PC-9 (cell line): ENCODE measurements around the gene PCNP. TPM values are rescaled to one million over a fixed set of nuclear protein-coding genes. Genes with fewer than 3 reads are reported as not detected.

Source experiments
- BruUV-seq: library from RNA; stranded (reverse); fragments of 400-500 nt; replicated peaks from 2 replicates; lab custom pipeline; 2021; lab: Mats Ljungman, UMichigan
- CTCF ChIA-PET: fragments of 300-600 bp; sonication (Branson Sonifier 250); formaldehyde crosslinking; loops from one replicate; lab custom pipeline; 2022; ENCODE audit warnings: antibody characterized with exemption; lab: Charles Lee
- POLR2A ChIA-PET: fragments of 300-600 bp; sonication (Branson Sonifier 250); formaldehyde crosslinking; loops from one replicate; lab custom pipeline; 2022; ENCODE audit warnings: antibody characterized with exemption; ENCODE audit not compliant: unreplicated experiment; lab: Charles Lee
- DNase-seq, 2 experiments: peaks; one replicate each; pipeline versions ENCODE4 v3.0.0 to v3.0.0-alpha.2; 2015 to 2022; ENCODE audit warnings: mixed read lengths in 1 of 2
- H2AFZ ChIP-seq: fragments of 200-600 bp; sonication (generic); 2 replicates; pipeline ENCODE4 v1.8.1; 2017; ENCODE audit warnings: antibody characterized with exemption
- H3F3A ChIP-seq: fragments of 200-600 bp; sonication (generic); 2 replicates; pipeline ENCODE4 v1.8.1; 2017; ENCODE audit warnings: antibody characterized with exemption, mild to moderate bottlenecking, low read depth; ENCODE audit not compliant: insufficient read depth
- H3K27ac ChIP-seq: fragments of 200-600 bp; sonication (generic); 2 replicates; pipeline ENCODE4 v1.6.1; 2016; ENCODE audit warnings: mixed run types
- H3K27me3 ChIP-seq: fragments of 200-600 bp; sonication (generic); 2 replicates; pipeline ENCODE4 v1.6.1; 2016; ENCODE audit warnings: low read depth, mixed run types; ENCODE audit not compliant: insufficient read depth
- H3K36me3 ChIP-seq: fragments of 200-600 bp; sonication (generic); 2 replicates; pipeline ENCODE4 v1.6.1; 2016; ENCODE audit warnings: low read depth, mixed run types
- H3K4me1 ChIP-seq: fragments of 200-600 bp; sonication (generic); replicated peaks from 2 replicates; pipeline ENCODE4 v1.6.1; 2016; ENCODE audit warnings: mixed run types; ENCODE audit not compliant: insufficient read depth
- H3K4me2 ChIP-seq: fragments of 200-600 bp; sonication (generic); 2 replicates; pipeline ENCODE4 v1.6.1; 2017; ENCODE audit warnings: mixed run types
- H3K4me3 ChIP-seq: fragments of 200-600 bp; sonication (generic); 2 replicates; pipeline ENCODE4 v1.6.1; 2016; ENCODE audit warnings: mixed run types
- H3K79me2 ChIP-seq: fragments of 200-600 bp; sonication (generic); 2 replicates; pipeline ENCODE4 v1.6.1; 2017; ENCODE audit warnings: low read depth, mixed run types
- H3K9me2 ChIP-seq: fragments of 200-600 bp; sonication (generic); 2 replicates; pipeline ENCODE4 v1.8.1; 2017; ENCODE audit warnings: mild to moderate bottlenecking; ENCODE audit not compliant: insufficient read depth
- H3K9me3 ChIP-seq: fragments of 200-600 bp; sonication (generic); 2 replicates; pipeline ENCODE4 v1.8.1; 2016; ENCODE audit warnings: low read depth; ENCODE audit not compliant: insufficient read depth
- H4K20me1 ChIP-seq: fragments of 200-600 bp; sonication (generic); 2 replicates; pipeline ENCODE4 v1.8.1; 2017; ENCODE audit not compliant: insufficient read depth
- EZH2 ChIP-seq: fragments of 200-600 bp; sonication (generic); IDR thresholded peaks from 2 replicates; pipeline ENCODE4 v1.8.0; 2017; ENCODE audit warnings: antibody characterized with exemption, low read depth
- intact Hi-C: fragments of 100-400 bp; cut with micrococcal nuclease; formaldehyde crosslinking; loops from one replicate; pipeline ENCODE4 v1.10.0; 2022; ENCODE audit not compliant: unreplicated experiment
- total RNA-seq: library from RNA; stranded (reverse); gene quantifications from 2 replicates; pipeline ENCODE4 v1.2.3, GENCODE V29; 2021
- TF ChIP-seq, protein P1 (sequence below): fragments of 200-600 bp; sonication (generic); conservative IDR thresholded peaks from 2 replicates; pipeline ENCODE4 v1.6.1; 2017; ENCODE audit warnings: mixed run types, antibody characterized with exemption, mild to moderate bottlenecking, moderate library complexity

Gene PCNP
- total RNA-seq, 1 experiment from 2014 or later, result 223 TPM

DNA sequence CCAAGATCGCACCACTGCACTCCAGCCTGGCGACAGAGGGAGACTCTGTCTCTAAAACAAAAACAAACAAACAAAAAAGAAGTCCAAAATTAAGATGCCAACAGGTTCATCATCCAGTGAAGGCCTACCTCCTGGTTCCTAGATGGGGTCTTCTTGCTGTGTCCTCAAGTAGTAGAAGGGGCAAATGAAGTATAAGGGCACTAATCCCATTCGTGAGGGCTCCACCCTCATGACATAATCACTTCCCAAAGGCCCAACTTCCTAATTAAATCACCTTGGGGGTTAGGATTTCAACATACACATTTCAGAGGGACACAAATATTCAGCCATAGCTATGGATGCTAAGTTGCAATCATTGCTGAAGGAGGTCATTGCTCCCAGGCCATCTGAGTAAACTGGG is 45.8 kb downstream of the PCNP start:
- H2AFZ ChIP-seq, result no peak overlapping the region
- TF ChIP-seq, protein P1, sequence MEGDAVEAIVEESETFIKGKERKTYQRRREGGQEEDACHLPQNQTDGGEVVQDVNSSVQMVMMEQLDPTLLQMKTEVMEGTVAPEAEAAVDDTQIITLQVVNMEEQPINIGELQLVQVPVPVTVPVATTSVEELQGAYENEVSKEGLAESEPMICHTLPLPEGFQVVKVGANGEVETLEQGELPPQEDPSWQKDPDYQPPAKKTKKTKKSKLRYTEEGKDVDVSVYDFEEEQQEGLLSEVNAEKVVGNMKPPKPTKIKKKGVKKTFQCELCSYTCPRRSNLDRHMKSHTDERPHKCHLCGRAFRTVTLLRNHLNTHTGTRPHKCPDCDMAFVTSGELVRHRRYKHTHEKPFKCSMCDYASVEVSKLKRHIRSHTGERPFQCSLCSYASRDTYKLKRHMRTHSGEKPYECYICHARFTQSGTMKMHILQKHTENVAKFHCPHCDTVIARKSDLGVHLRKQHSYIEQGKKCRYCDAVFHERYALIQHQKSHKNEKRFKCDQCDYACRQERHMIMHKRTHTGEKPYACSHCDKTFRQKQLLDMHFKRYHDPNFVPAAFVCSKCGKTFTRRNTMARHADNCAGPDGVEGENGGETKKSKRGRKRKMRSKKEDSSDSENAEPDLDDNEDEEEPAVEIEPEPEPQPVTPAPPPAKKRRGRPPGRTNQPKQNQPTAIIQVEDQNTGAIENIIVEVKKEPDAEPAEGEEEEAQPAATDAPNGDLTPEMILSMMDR, result no peak
- TF ChIP-seq EZH2, result no peak
- no peaks in the 10 kb centered on the region for H3F3A ChIP-seq

DNA sequence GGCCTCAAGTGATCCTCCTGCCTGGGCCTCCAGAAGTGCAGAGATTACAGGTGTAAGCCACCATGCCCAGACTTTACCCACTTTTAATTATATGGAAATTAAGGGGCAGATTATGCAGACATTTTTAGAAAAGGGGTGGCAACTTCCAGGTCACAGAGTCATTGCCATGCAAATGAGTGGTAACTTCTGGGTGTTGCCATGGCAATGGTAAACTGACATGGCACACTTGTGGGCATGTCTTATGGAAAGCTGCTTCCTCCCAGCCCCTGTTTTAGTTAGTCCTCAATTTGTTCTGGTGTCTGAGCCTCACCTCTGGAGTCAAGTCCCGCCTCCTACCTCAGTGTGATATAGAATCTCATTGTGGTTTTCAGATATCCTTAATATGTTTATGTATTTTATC is 49.7 kb downstream of the PCNP start:
- H3K4me1 ChIP-seq, result no peaks in the 10 kb centered on the region
- POLR2A ChIA-PET, result no interaction called here

More for the DNA sequence above, 45.8 kb downstream of the PCNP start:
- Histone ChIP-seq H3K9me3 (no peaks in the 10 kb centered on the region), H3K9me2 (no peaks in the 10 kb centered on the region), H3K4me1 (no peaks in the 10 kb centered on the region), H3K79me2 (no peaks in the 10 kb centered on the region), H3K27ac (no peak overlapping the region), H3K27me3 (no peaks in the 10 kb centered on the region), H4K20me1 (no peaks in the 10 kb centered on the region), H3K36me3 (no peaks in the 10 kb centered on the region), H3K4me2 (no peak overlapping the region), H3K4me3 (no peak overlapping the region)
- BruUV-seq, result no TSS peak
- no peak for DNase-seq
- CTCF ChIA-PET, result no interaction called here
- intact Hi-C loops, result no loop called here
- POLR2A ChIA-PET, result no interaction called here

DNA sequence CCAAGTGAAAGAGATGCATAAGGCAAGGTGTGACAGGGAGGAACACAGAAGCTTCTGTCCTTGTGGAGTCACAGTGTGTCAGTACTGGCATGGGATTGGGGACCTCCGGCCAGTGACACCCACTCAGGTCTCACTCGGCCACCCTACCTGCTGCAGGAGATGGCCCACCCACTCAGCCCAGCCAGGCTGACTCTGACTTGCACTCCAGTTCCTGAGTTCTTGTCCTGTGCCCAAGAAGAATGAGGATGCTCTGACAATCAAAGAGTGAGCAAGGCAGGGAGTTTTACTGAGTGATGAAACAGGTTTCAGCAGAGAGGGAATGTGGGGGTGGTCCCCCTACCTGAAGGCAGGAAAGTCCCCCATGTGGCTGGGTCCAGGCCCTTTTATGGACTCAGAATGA is 50.9 kb downstream of the PCNP start:
- H3K4me1 ChIP-seq, result no peaks in the 10 kb centered on the region
- H2AFZ ChIP-seq, result no peak overlapping the region
- no peak for TF ChIP-seq EZH2
- TF ChIP-seq, protein P1, result no peak
- no peaks in the 10 kb centered on the region for H3F3A ChIP-seq
- no peaks in the 10 kb centered on the region for H3K9me3 ChIP-seq
- H3K4me3 ChIP-seq, result no peak overlapping the region
- no TSS peak for BruUV-seq
- no peak overlapping the region for H3K4me2 ChIP-seq
- H3K27ac ChIP-seq, result no peak overlapping the region
- H3K79me2 ChIP-seq, result no peaks in the 10 kb centered on the region
- no peaks in the 10 kb centered on the region for H3K9me2 ChIP-seq
- CTCF ChIA-PET, result interaction anchor here (0.7 kb wide), 1 partner anchor 1042 kb away, joined by 3 read pairs; no protein-coding TSS in a partner anchor
- no peaks in the 10 kb centered on the region for H3K36me3 ChIP-seq
- no peaks in the 10 kb centered on the region for H4K20me1 ChIP-seq
- intact Hi-C loops, result no loop called here
- POLR2A ChIA-PET, result no interaction called here
- no peaks in the 10 kb centered on the region for H3K27me3 ChIP-seq
- no peak for DNase-seq

More for the DNA sequence above, 49.7 kb downstream of the PCNP start:
- Histone ChIP-seq H3K4me3 (no peak overlapping the region), H3F3A (no peaks in the 10 kb centered on the region), H3K27ac (no peak overlapping the region), H3K9me3 (no peaks in the 10 kb centered on the region), H3K4me2 (no peak overlapping the region), H3K36me3 (no peaks in the 10 kb centered on the region), H3K9me2 (no peaks in the 10 kb centered on the region), H2AFZ (no peak overlapping the region), H3K27me3 (no peaks in the 10 kb centered on the region), H4K20me1 (no peaks in the 10 kb centered on the region), H3K79me2 (no peaks in the 10 kb centered on the region)
- intact Hi-C loops, result no loop called here
- no peak for DNase-seq
- CTCF ChIA-PET, result no interaction called here
- TF ChIP-seq, protein P1, result no peak
- no peak for TF ChIP-seq EZH2
- BruUV-seq, result no TSS peak
